Calu3 (cell line): ENCODE results near the gene CBY1. TPM values are rescaled to one million over a fixed set of nuclear protein-coding genes. Genes with fewer than 3 reads are reported as not detected.
A peak's percentile ranks its signal among the peaks of the same experiment; 100 is the strongest.

Experiments
- BruUV-seq: library from RNA; stranded (reverse); fragments of 400-500 nt; replicated peaks from 2 replicates; lab custom pipeline; 2021; lab: Mats Ljungman, UMichigan
- CTCF ChIA-PET: fragments of 300-600 bp; sonication (Branson Sonifier 250); formaldehyde crosslinking; loops from one replicate; lab custom pipeline; 2022; ENCODE audit warnings: antibody characterized with exemption; lab: Charles Lee
- DNase-seq: peaks from one replicate; pipeline ENCODE4 v3.0.0; 2022
- H3K27ac Mint-ChIP-seq: one replicate; pipeline ENCODE4 v1.8.0; 2022; ENCODE audit warnings: mixed read lengths; ENCODE audit not compliant: unreplicated experiment
- H3K27me3 Mint-ChIP-seq: one replicate; pipeline ENCODE4 v1.8.0; 2022; ENCODE audit warnings: mixed read lengths; ENCODE audit not compliant: unreplicated experiment
- H3K36me3 Mint-ChIP-seq: one replicate; pipeline ENCODE4 v1.8.0; 2022; ENCODE audit warnings: mild to moderate bottlenecking, moderate library complexity, mixed read lengths; ENCODE audit not compliant: insufficient read depth, unreplicated experiment
- H3K4me1 Mint-ChIP-seq: one replicate; pipeline ENCODE4 v1.8.0; 2022; ENCODE audit warnings: mild to moderate bottlenecking, low read depth, mixed read lengths; ENCODE audit not compliant: unreplicated experiment
- H3K4me3 Mint-ChIP-seq: one replicate; pipeline ENCODE4 v1.8.0; 2022; ENCODE audit warnings: mild to moderate bottlenecking, low read depth, moderate library complexity, mixed read lengths; ENCODE audit not compliant: unreplicated experiment
- H3K9me3 Mint-ChIP-seq: one replicate; pipeline ENCODE4 v1.8.0; 2022; ENCODE audit warnings: low read depth, mixed read lengths; ENCODE audit not compliant: unreplicated experiment
- intact Hi-C: fragments of 100-400 bp; cut with micrococcal nuclease; formaldehyde crosslinking; loops from one replicate; pipeline ENCODE4 v1.10.0; 2022; ENCODE audit not compliant: unreplicated experiment
- total RNA-seq: library from RNA; stranded (reverse); gene quantifications from 2 replicates; pipeline ENCODE4 v1.2.3, GENCODE V29; 2022
- TF ChIP-seq, protein P1 (sequence below): fragments of 200-600 bp; IDR thresholded peaks from one replicate; pipeline ENCODE4 v1.8.0; 2022; ENCODE audit warnings: antibody characterized with exemption; ENCODE audit not compliant: unreplicated experiment

CBY1 gene
- total RNA-seq, 1 experiment from 2014 or later, result 40.9 TPM

GRCh38 chr22:38707984-38708383 is 51.5 kb downstream of the CBY1 start:
- no TSS peak for BruUV-seq
- peak overlapping the region; percentile 84 for H3K27ac Mint-ChIP-seq
- CTCF ChIA-PET, result interaction anchor here (0.5 to 1.5 kb wide), 3 partner anchors 10 to 26 kb away, joined by 3 to 7 read pairs (median 7); partner anchors contain the start of gene TOMM22
- no peaks in the 10 kb centered on the region for H3K9me3 Mint-ChIP-seq
- H3K27me3 Mint-ChIP-seq, result no peaks in the 10 kb centered on the region
- intact Hi-C loops, result loop anchor here (5.0 kb wide), 1 partner anchor 44 kb away; no protein-coding TSS in a partner anchor
- no peak for DNase-seq
- TF ChIP-seq, protein P1, sequence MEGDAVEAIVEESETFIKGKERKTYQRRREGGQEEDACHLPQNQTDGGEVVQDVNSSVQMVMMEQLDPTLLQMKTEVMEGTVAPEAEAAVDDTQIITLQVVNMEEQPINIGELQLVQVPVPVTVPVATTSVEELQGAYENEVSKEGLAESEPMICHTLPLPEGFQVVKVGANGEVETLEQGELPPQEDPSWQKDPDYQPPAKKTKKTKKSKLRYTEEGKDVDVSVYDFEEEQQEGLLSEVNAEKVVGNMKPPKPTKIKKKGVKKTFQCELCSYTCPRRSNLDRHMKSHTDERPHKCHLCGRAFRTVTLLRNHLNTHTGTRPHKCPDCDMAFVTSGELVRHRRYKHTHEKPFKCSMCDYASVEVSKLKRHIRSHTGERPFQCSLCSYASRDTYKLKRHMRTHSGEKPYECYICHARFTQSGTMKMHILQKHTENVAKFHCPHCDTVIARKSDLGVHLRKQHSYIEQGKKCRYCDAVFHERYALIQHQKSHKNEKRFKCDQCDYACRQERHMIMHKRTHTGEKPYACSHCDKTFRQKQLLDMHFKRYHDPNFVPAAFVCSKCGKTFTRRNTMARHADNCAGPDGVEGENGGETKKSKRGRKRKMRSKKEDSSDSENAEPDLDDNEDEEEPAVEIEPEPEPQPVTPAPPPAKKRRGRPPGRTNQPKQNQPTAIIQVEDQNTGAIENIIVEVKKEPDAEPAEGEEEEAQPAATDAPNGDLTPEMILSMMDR, result no peak
- H3K4me1 Mint-ChIP-seq, result peaks cover 56% of the 10 kb centered on the region
- H3K36me3 Mint-ChIP-seq, result peaks cover 47% of the 10 kb centered on the region
- H3K4me3 Mint-ChIP-seq, result peak overlapping the region; percentile 90

DNA sequence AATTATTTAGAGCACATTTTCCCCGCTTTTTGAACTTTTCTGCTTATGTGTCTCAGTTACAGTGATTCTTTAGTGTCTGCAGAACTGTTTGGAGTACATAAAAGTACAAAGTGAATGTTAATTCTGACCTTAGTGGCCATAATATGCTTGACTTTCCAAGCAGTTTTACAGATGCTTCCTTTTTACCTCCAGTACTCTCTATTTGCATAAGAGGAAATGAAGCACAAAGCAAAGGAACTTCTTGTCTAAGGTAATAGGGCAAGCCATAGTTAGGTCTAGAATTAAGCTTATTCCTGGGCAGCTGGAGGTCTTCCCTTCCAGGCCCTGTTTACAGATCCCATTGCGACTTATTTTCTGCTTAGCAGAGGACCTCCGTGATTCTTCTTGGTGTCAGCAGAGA is 52.9 kb downstream of the CBY1 start:
- Mint-ChIP-seq H3K27ac (no peak overlapping the region), H3K36me3 (peaks cover 47% of the 10 kb centered on the region), H3K4me3 (no peak overlapping the region), H3K4me1 (peaks cover 69% of the 10 kb centered on the region), H3K9me3 (no peaks in the 10 kb centered on the region), H3K27me3 (no peaks in the 10 kb centered on the region)
- TF ChIP-seq, protein P1, result no peak
- no peak for DNase-seq
- TSS peak; percentile 0 for BruUV-seq
- CTCF ChIA-PET, result interaction anchor here (0.7 kb wide), 1 partner anchor 14 kb away, joined by 3 read pairs; no protein-coding TSS in a partner anchor
- intact Hi-C loops, result loop anchor here (5.0 kb wide), 1 partner anchor 43 kb away; no protein-coding TSS in a partner anchor

GRCh38 chr22:38710351-38710750 is 53.9 kb downstream of the CBY1 start:
- CTCF ChIA-PET, result no interaction called here
- peaks cover 41% of the 10 kb centered on the region for H3K36me3 Mint-ChIP-seq

DNA sequence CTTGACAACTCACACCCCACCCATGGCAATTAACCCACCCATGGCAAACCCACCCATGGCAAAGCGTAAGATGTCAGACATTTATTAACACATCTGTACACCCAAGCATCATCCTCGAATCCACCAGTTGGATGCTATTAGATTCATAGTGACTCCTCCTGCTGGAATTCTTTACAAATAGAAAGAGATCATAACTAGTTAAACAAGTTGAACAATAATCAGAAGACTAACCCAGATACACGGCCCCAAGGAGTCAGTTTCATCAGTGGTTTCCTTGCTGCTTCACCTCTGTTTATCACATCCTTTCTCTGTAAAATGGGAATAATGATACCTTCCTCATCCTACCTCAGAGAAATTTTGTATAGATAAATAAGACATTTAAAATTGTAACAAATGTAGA is 54.4 kb downstream of the CBY1 start:
- no peak overlapping the region for H3K27ac Mint-ChIP-seq
- CTCF ChIA-PET, result no interaction called here
- no TSS peak for BruUV-seq
- intact Hi-C loops, result no loop called here
- H3K4me1 Mint-ChIP-seq, result peaks cover 71% of the 10 kb centered on the region
- H3K9me3 Mint-ChIP-seq, result no peaks in the 10 kb centered on the region
- no peak overlapping the region for H3K4me3 Mint-ChIP-seq
- no peaks in the 10 kb centered on the region for H3K27me3 Mint-ChIP-seq
- no peak for DNase-seq
- peaks cover 41% of the 10 kb centered on the region for H3K36me3 Mint-ChIP-seq
- TF ChIP-seq, protein P1, result no peak

More at GRCh38 chr22:38710351-38710750, 53.9 kb downstream of the CBY1 start:
- intact Hi-C loops, result no loop called here
- no peak overlapping the region for H3K27ac Mint-ChIP-seq
- H3K4me1 Mint-ChIP-seq, result peaks cover 70% of the 10 kb centered on the region
- TF ChIP-seq, protein P1, result no peak
- no TSS peak for BruUV-seq
- no peaks in the 10 kb centered on the region for H3K27me3 Mint-ChIP-seq
- no peak overlapping the region for H3K4me3 Mint-ChIP-seq
- DNase-seq, result no peak
- no peaks in the 10 kb centered on the region for H3K9me3 Mint-ChIP-seq
